Measurements from ENCODE around the gene NFATC1. TPM values are rescaled to one million over a fixed set of nuclear protein-coding genes. Genes with fewer than 3 reads are reported as not detected.
"Not testable (repeated sequence)": the region's sequence is repeated elsewhere in the genome, so short reads cannot be mapped to it uniquely, and the experiment has no call there.

The NFATC1 gene
- total RNA-seq, 1 experiment from 2014 or later = 3.4 TPM

GRCh38 chr18:79367480-79367879, 28.2 kb upstream of the NFATC1 start:
- DNase-seq (ENCODE audit: low read depth in 1 of 2, low spot score in 2 of 2) = peak in 1 of 2 experiments; percentile 22
- Histone ChIP-seq H3K4me1 (replicated peaks) (peaks cover 14% of the 10 kb centered on the region), H3K9me3 (replicated peaks) (no peaks in the 10 kb centered on the region), H3K27ac (no peak overlapping the region), H3K27me3 (replicated peaks) (no peaks in the 10 kb centered on the region), H3K36me3 (no peaks in the 10 kb centered on the region), H3K4me3 (no peak overlapping the region)

GRCh38 chr18:79367989-79368388, 27.7 kb upstream of the NFATC1 start:
- no peaks in the 10 kb centered on the region for H3K9me3 ChIP-seq (replicated peaks)
- no peak overlapping the region for H3K27ac ChIP-seq
- no peaks in the 10 kb centered on the region for H3K27me3 ChIP-seq (replicated peaks)
- H3K4me1 ChIP-seq (replicated peaks) = peaks cover 12% of the 10 kb centered on the region
- peak in 1 of 2 experiments; percentile 45 for DNase-seq (ENCODE audit: low read depth in 1 of 2, low spot score in 2 of 2)
- H3K4me3 ChIP-seq = no peak overlapping the region
- no peaks in the 10 kb centered on the region for H3K36me3 ChIP-seq

GRCh38 chr18:79368681-79369080, 27.0 kb upstream of the NFATC1 start:
- no peak for DNase-seq (ENCODE audit: low read depth in 1 of 2, low spot score in 2 of 2)
- H3K4me3 ChIP-seq = no peak overlapping the region
- H3K4me1 ChIP-seq (replicated peaks) = peaks cover 12% of the 10 kb centered on the region
- H3K27ac ChIP-seq = no peak overlapping the region
- no peaks in the 10 kb centered on the region for H3K27me3 ChIP-seq (replicated peaks)
- H3K9me3 ChIP-seq (replicated peaks) = no peaks in the 10 kb centered on the region
- H3K36me3 ChIP-seq = no peaks in the 10 kb centered on the region

- peak in 1 of 2 experiments; percentile 22 for DNase-seq (ENCODE audit: low read depth in 1 of 2, low spot score in 2 of 2)
- H3K4me3 ChIP-seq = no peak overlapping the region
- no peaks in the 10 kb centered on the region for H3K9me3 ChIP-seq (replicated peaks)
- H3K27ac ChIP-seq = no peak overlapping the region
- no peaks in the 10 kb centered on the region for H3K27me3 ChIP-seq (replicated peaks)
- no peaks in the 10 kb centered on the region for H3K36me3 ChIP-seq
- H3K4me1 ChIP-seq (replicated peaks) = peaks cover 1% of the 10 kb centered on the region
These were observed 24.1 kb upstream of the NFATC1 start for GRCh38 chr18:79371561-79372121.

- no peak overlapping the region for H3K27ac ChIP-seq
- H3K27me3 ChIP-seq (replicated peaks) = no peaks in the 10 kb centered on the region
- no peaks in the 10 kb centered on the region for H3K9me3 ChIP-seq (replicated peaks)
- no peak overlapping the region for H3K4me3 ChIP-seq
- no peak for DNase-seq (ENCODE audit: low read depth in 1 of 2, low spot score in 2 of 2)
- no peaks in the 10 kb centered on the region for H3K36me3 ChIP-seq
- no peaks in the 10 kb centered on the region for H3K4me1 ChIP-seq (replicated peaks)
These were observed 23.3 kb upstream of the NFATC1 start for GRCh38 chr18:79372461-79372860.

GRCh38 chr18:79372991-79373390, 22.7 kb upstream of the NFATC1 start:
- Histone ChIP-seq H3K9me3 (replicated peaks) (no peaks in the 10 kb centered on the region), H3K27ac (no peak overlapping the region), H3K36me3 (no peaks in the 10 kb centered on the region), H3K27me3 (replicated peaks) (no peaks in the 10 kb centered on the region), H3K4me1 (replicated peaks) (no peaks in the 10 kb centered on the region), H3K4me3 (no peak overlapping the region)
- DNase-seq (ENCODE audit: low read depth in 1 of 2, low spot score in 2 of 2) = no peak

GRCh38 chr18:79373736-79374135, 22.0 kb upstream of the NFATC1 start:
- H3K27ac ChIP-seq = no peak overlapping the region
- no peaks in the 10 kb centered on the region for H3K36me3 ChIP-seq
- peak in 1 of 2 experiments; percentile 32 for DNase-seq (ENCODE audit: low read depth in 1 of 2, low spot score in 2 of 2)
- no peaks in the 10 kb centered on the region for H3K9me3 ChIP-seq (replicated peaks)
- no peak overlapping the region for H3K4me3 ChIP-seq
- no peaks in the 10 kb centered on the region; the same call in 1 of the 2 replicates for H3K4me1 ChIP-seq (replicated peaks)
- H3K27me3 ChIP-seq (replicated peaks) = no peaks in the 10 kb centered on the region

GRCh38 chr18:79374408-79375171, 21.1 kb upstream of the NFATC1 start:
- H3K9me3 ChIP-seq (replicated peaks) = no peaks in the 10 kb centered on the region

GRCh38 chr18:79375441-79376154, 20.1 kb upstream of the NFATC1 start:
- Histone ChIP-seq H3K27ac (no peak overlapping the region), H3K4me1 (replicated peaks) (peaks cover 3% of the 10 kb centered on the region; the same call in 1 of the 2 replicates), H3K4me3 (no peak overlapping the region), H3K9me3 (replicated peaks) (no peaks in the 10 kb centered on the region), H3K27me3 (replicated peaks) (no peaks in the 10 kb centered on the region), H3K36me3 (no peaks in the 10 kb centered on the region)
- no peak for DNase-seq (ENCODE audit: low read depth in 1 of 2, low spot score in 2 of 2)

More at GRCh38 chr18:79374408-79375171, 21.1 kb upstream of the NFATC1 start:
- Histone ChIP-seq H3K4me1 (replicated peaks) (peaks cover 3% of the 10 kb centered on the region; the same call in 1 of the 2 replicates), H3K27me3 (replicated peaks) (no peaks in the 10 kb centered on the region), H3K36me3 (no peaks in the 10 kb centered on the region), H3K4me3 (no peak overlapping the region), H3K27ac (no peak overlapping the region)
- no peak for DNase-seq (ENCODE audit: low read depth in 1 of 2, low spot score in 2 of 2)

GRCh38 chr18:79376661-79377060, 19.1 kb upstream of the NFATC1 start:
- not testable (repeated sequence) for H3K36me3 ChIP-seq; H3K9me3 ChIP-seq (replicated peaks); H3K27ac ChIP-seq; H3K27me3 ChIP-seq (replicated peaks); H3K4me3 ChIP-seq; H3K4me1 ChIP-seq (replicated peaks)
- peak in 1 of 2 experiments; percentile 20 for DNase-seq (ENCODE audit: low read depth in 1 of 2, low spot score in 2 of 2)

- peak in 1 of 2 experiments; percentile 22 for DNase-seq (ENCODE audit: low read depth in 1 of 2, low spot score in 2 of 2)
- Histone ChIP-seq H3K4me1 (replicated peaks) (peaks cover 3% of the 10 kb centered on the region; the same call in 1 of the 2 replicates), H3K9me3 (replicated peaks) (no peaks in the 10 kb centered on the region), H3K27me3 (replicated peaks) (no peaks in the 10 kb centered on the region), H3K36me3 (no peaks in the 10 kb centered on the region), H3K4me3 (no peak overlapping the region), H3K27ac (no peak overlapping the region)
These were observed 18.4 kb upstream of the NFATC1 start for GRCh38 chr18:79377187-79377891.

- peak; percentile 50 to 68 for DNase-seq (ENCODE audit: low read depth in 1 of 2, low spot score in 2 of 2)
- no peaks in the 10 kb centered on the region for H3K9me3 ChIP-seq (replicated peaks)
- H3K27me3 ChIP-seq (replicated peaks) = no peaks in the 10 kb centered on the region
- no peaks in the 10 kb centered on the region for H3K36me3 ChIP-seq
- H3K4me3 ChIP-seq = no peak overlapping the region
- H3K27ac ChIP-seq = no peak overlapping the region
- peaks cover 3% of the 10 kb centered on the region; the same call in 1 of the 2 replicates for H3K4me1 ChIP-seq (replicated peaks)
These were observed 17.0 kb upstream of the NFATC1 start for GRCh38 chr18:79378536-79379250.
